Brain microvascular endothelial cell (primary cell): Measurements from ENCODE around the gene SH3GL1.

Source experiments
- DNase-seq: peaks from one replicate; pipeline ENCODE4 v3.0.0-alpha.2; 2020
- H3K27ac ChIP-seq: fragments of 250-450 bp; sonication (Bioruptor Pico); 2 replicates; pipeline ENCODE4 v1.5.1; 2020; ENCODE audit warnings: mild to moderate bottlenecking, moderate library complexity
- H3K27me3 ChIP-seq: fragments of 250-450 bp; sonication (Bioruptor Pico); replicated peaks from 2 replicates; pipeline ENCODE4 v1.5.1; 2020; ENCODE audit warnings: mild to moderate bottlenecking
- H3K36me3 ChIP-seq: fragments of 250-450 bp; sonication (Bioruptor Pico); replicated peaks from 2 replicates; pipeline ENCODE4 v1.5.1; 2020; ENCODE audit warnings: mild to moderate bottlenecking
- H3K4me3 ChIP-seq: 2 replicates; pipeline ENCODE4 v1.5.1; 2011; ENCODE audit warnings: low read depth, mild to moderate bottlenecking, control low read depth, low read length, moderate library complexity
- CTCF ChIP-seq: IDR thresholded peaks from 2 replicates; pipeline ENCODE4 v1.5.1; 2011; ENCODE audit warnings: low read depth, mild to moderate bottlenecking, moderate library complexity, low read length, control low read depth, inconsistent platforms; ENCODE audit errors: missing control alignments
- in situ Hi-C: cut with HindIII; loops from 2 replicates; pipeline ENCODE4 v1.10.0; 2017; ENCODE audit warnings: low sequenced_read_pairs, low pct_ligation_motif_present

Gene SH3GL1

GRCh38 chr19:4400135-4400936 is at the start of gene SH3GL1:
TSS of gene SH3GL1 (minus strand) at chr19:4400547. CDS start at chr19:4400368, 179 bp downstream.
- Histone ChIP-seq H3K27ac (peak within 1 kb of the TSS; percentile 78), H3K27me3 (no peaks in the 10 kb centered on the region), H3K36me3 (peaks cover 6% of the 10 kb centered on the region), H3K4me3 (peak within 1 kb of the TSS; percentile 88)
- DNase-seq, result peak; percentile 76
- TF ChIP-seq CTCF, result peak; percentile 89
- in situ Hi-C loops, result no loop called here

GRCh38 chr19:4449639-4450028 is 49.3 kb upstream of the SH3GL1 start:
- no peak overlapping the region for H3K27ac ChIP-seq
- no peak overlapping the region for H3K4me3 ChIP-seq
- peaks cover 83% of the 10 kb centered on the region for H3K36me3 ChIP-seq
- in situ Hi-C loops, result no loop called here
- TF ChIP-seq CTCF, result no peak
- H3K27me3 ChIP-seq, result no peaks in the 10 kb centered on the region
- DNase-seq, result no peak

- in situ Hi-C loops, result no loop called here
- no peak for TF ChIP-seq CTCF
- Histone ChIP-seq H3K27ac (no peak overlapping the region), H3K27me3 (no peaks in the 10 kb centered on the region), H3K4me3 (no peak overlapping the region), H3K36me3 (peaks cover 84% of the 10 kb centered on the region)
- DNase-seq, result no peak
Observed at GRCh38 chr19:4449022-4449638, 48.8 kb upstream of the SH3GL1 start.

GRCh38 chr19:4448147-4448985 is 48.0 kb upstream of the SH3GL1 start:
- no peak overlapping the region for H3K27ac ChIP-seq
- TF ChIP-seq CTCF, result no peak
- no peaks in the 10 kb centered on the region for H3K27me3 ChIP-seq
- peaks cover 82% of the 10 kb centered on the region for H3K36me3 ChIP-seq
- no peak overlapping the region for H3K4me3 ChIP-seq
- no peak for DNase-seq
- in situ Hi-C loops, result no loop called here

- DNase-seq, result no peak
- Histone ChIP-seq H3K27me3 (no peaks in the 10 kb centered on the region), H3K4me3 (no peak overlapping the region), H3K36me3 (peaks cover 74% of the 10 kb centered on the region), H3K27ac (no peak overlapping the region)
- peak; percentile 12 for TF ChIP-seq CTCF
- in situ Hi-C loops, result no loop called here
Observed at GRCh38 chr19:4447327-4448146, 47.2 kb upstream of the SH3GL1 start.
